Stimulated activated CD4-positive, alpha-beta T cell treated with anti-CD3 and anti-CD28 coated beads, Interleukin-15, amount 100 ng/mL, for 48 hours (primary cell): Measurements from ENCODE around the gene UBA3.

Experiments
- DNase-seq, 2 donors: peaks; one replicate each; pipeline ENCODE4 v3.0.0-alpha.2; 2020; ENCODE audit warnings: low read depth in 2 of 2

The UBA3 gene

DNA sequence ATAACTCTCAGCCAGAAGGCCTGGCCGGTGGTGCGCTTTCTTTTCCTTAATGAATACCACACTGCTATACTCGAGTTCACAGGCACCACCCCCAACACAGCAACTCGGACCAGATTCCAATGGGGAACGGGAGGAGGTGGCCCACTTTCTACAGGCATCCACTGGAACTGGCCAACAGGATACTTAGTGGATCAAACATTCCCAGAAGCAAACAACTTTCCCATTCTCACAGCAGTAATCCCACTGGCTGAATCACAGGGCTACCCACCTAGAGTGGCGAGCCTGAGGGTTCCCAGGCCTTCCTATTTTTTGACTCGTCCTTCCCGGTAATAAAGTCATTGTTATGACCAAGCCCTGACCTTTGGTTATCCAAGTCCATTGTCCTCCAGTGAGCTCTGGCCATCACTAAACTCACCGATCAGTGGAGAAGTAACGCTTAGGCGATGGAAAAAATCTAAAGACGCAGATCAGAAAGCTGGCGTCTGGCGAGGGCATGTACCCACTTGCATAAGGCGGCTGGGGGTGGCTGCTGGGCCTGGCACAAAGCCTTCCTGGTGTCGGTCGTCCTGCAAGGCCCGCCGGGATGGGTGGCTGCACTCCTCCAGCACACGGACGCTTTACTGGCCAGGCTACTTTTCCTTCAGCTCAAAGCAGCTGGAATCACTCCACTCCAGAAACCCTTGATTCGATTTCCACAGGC is 67.9 kb downstream of the UBA3 start:
- no peak for DNase-seq

DNA sequence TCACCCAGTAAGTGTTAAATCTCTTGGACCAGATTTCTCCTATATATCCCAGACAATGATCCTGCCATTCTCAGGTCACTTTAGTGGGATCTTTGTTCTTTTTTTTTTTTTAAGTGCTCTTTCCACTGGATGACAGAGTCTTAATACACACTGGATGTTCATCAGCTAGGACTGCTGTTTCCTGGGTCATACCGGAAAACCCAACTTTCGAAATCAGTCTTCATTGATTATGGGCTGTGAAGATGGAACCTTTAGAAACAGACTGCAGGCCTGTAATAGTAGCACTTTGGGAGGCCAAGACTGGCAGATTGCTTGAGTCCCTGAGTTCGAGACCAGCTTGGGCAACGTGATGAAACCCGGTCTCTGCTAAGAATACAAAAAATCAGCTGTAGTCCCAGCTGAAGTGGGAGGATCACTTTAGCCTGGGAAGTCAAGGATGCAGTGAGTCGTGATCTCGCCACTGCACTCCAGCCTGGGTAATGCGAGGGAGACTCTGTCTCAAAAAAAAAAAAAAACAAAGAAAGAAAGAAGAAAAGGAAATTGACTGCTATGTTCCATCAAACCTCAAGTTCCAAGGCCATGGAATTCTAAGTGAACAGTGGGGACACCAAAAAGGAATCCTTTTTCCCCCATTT is 69.0 kb downstream of the UBA3 start:
- DNase-seq = no peak

DNA sequence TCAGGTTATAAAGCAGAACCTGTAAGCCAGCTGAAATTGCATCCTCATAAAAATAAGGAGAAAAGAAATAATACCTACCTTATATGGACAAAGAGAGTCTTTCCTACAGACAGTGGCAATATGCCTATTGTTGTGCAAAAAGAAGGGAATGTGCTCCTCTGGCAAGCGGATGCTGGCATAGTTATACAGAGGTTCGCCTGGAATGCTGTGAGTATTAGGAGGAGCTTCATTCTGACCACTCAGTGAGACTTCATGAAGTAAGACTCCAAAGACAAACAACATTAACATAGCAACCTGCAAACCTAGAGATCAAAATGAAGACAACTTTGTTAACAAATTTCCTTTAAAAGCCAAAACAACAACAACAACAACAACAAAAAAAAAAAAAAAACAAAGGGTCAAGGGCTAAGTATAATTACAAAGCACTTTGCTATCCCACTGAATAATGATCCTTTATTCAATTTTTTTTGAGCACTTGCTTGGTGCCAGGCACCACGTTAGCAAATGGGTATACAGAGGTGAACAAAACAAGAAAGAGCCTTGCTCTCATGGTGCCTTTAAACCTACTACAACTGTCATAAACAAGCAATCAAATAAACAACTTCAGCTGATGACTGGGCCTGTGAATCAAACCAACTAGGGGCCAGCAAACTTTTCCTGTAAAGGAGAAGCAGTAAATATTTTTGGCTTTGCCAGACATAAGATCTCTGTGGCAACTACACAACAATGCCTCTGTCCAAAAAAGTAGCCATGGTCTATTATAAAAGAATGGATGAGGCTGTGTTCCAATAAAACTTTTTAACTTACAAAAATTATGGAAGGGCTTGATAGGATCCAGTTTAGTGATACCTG is 70.4 kb downstream of the UBA3 start:
- DNase-seq = no peak

DNA sequence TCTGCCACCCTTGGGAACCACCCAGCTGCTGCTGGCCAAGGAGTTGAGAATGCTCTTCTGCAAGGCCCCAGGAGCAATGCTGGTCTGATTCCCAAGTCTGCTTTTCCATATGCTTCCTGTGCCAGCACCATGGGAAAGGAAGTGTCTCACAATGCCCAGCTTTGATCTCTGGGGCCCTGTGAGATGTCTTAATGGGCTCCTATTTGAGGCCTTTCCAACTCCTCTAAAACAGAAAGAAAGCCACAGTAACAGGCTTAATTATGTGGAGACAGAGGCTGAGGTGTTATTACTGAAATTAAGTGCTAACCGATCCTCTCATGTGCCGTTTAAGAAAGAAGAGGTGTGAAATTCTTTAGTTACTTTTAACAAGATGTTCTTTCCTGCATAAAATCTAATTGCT is 71.2 kb downstream of the UBA3 start:
- DNase-seq = no peak

DNA sequence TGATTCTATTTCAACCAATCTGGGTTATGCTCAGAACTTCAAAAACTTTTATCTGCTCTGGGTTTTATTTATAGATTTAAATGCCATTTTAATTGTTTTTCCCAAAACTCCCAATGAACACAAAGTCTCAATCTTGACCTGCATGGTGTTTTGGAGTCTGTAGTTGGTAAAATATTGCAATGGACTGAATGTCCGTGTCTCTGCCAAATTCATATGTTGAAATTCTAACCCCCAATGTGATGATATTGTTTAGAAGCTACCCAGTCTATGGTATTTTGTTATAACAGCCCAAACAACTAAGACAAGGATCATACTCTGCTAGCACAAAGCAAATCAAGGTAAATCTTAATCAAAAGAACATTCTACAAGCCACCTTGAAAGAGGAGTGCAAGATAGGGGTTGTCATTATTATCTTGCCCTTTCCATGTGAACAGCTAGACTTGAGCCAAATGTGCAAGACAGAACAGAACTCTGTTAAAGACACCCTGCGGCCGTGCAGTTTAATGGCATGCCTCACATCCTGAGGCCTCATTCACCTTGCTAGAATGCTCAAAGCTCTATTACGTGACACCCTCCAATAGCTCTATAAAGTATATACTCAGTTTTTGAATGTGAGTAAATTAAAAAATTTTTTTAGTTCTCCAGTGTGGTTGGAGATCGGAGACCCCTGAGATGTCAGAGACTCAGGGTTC is 74.2 kb downstream of the UBA3 start:
- no peak for DNase-seq

DNA sequence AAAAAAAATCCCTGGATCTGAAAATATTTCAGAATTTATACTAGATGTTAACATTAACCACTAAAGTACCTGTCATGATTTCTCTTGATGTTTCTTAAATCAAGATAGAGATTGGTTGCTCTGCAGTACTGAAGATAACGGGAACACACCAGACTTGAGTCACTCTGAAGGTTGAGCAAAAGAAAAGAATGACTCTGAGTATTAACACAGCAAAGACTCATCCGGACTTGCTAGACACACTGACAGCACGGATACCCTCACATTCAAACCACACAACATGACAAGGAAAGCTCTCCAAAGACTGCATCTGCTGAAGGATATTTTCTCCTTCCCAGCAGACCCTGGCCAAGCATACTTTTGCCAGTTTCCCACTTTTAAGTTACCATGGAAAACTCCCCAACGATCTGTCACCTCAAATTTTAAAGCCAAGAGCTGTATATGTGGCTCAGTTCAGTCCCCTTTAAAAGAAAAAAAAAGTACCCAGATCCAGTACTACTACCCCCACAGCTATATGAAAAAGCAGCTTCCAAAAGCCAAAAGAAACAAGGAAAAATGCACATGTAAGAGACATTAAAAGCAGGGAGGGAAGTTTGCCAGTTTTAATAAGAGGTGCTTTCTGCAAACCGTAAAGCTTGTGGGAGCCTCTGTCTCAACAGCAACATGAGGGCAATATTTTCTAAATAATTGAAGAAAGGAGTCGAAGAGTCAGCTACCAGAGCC is 74.9 kb downstream of the UBA3 start:
- no peak for DNase-seq
